Muscle layer of duodenum (tissue), 2 donors: Measurements from ENCODE around the gene RAD51B.
A peak's percentile ranks its signal among the peaks of the same experiment; 100 is the strongest.
"Not testable (repeated sequence)": the region's sequence is repeated elsewhere in the genome, so short reads cannot be mapped to it uniquely, and the experiment has no call there.

Experiments
- H3K27ac ChIP-seq: one replicate; pipeline ENCODE4 v1.7.0; 2013; ENCODE audit warnings: mild to moderate bottlenecking, low read length
- H3K27me3 ChIP-seq: one replicate; pipeline ENCODE4 v1.7.0; 2013; ENCODE audit warnings: low read depth, mild to moderate bottlenecking, control low read depth, low read length
- H3K36me3 ChIP-seq, 2 donors: one replicate each; pipeline ENCODE4 v1.7.0; 2013; ENCODE audit warnings: low read length in 2 of 2, control low read depth in 1 of 2, mild to moderate bottlenecking in 1 of 2; ENCODE audit not compliant: insufficient read depth in 2 of 2, control insufficient read depth in 1 of 2
- H3K4me1 ChIP-seq, 2 donors: one replicate each; pipeline ENCODE4 v1.7.0; 2013; ENCODE audit warnings: low read length in 2 of 2, mild to moderate bottlenecking in 2 of 2, control low read depth in 1 of 2, moderate library complexity in 1 of 2; ENCODE audit not compliant: insufficient read depth in 2 of 2, control insufficient read depth in 1 of 2
- H3K4me3 ChIP-seq, 2 donors: one replicate each; pipeline ENCODE4 v1.7.0; 2013; ENCODE audit warnings: low read length in 2 of 2, low read depth in 1 of 2, mild to moderate bottlenecking in 1 of 2
- H3K9me3 ChIP-seq, 2 donors: one replicate each; pipeline ENCODE4 v1.7.0; 2013; ENCODE audit warnings: low read length in 2 of 2, control low read depth in 1 of 2, mild to moderate bottlenecking in 1 of 2; ENCODE audit not compliant: control insufficient read depth in 1 of 2
- donor health status: healthy.

RAD51B gene

DNA sequence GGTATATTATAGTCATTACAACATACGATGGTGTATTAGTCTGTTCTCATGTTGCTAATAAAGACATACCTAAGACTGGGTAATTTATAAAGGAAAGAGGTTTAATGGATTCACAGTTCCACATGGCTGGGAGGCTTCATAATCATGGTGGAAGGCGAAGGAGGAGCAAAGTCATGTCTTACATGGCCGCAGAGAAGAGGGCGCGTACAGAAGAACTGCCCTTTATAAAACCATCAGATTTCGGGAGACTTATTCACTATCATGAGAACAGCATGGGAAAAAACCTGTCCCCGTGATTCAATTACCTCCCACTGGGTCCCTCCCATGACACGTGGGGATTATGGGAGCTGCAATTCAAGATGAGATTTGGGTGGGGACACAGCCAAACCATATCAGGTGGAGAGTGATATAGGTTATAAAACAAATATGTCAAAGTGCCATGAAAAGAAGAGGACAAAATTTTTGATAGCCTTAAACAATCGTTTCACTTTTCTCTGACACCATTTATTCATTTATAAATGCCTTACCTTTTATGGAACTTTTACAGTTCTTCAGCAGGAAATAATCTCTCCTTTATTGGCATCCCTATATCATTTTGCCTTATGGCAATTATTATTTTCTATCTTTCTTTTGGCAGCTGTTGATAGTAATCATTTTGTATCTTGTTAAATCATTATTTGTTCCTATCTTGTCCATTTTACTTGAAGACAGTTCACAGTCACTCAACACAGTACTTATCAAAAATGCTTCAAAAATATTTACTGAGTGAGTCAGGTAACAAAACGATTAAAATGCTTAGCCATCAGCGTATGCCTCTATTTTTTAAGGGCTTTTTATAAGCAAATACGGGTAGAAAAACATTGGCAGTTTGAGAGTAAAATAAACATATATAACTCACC lies 196.0 kb downstream of the RAD51B start:
- Histone ChIP-seq H3K27me3 (no peaks in the 10 kb centered on the region), H3K4me3 (no peak overlapping the region), H3K9me3 (peaks cover 0 to 3% of the 10 kb centered on the region in 2 donors), H3K36me3 (no peaks in the 10 kb centered on the region), H3K27ac (no peak overlapping the region), H3K4me1 (peaks cover 6% of the 10 kb centered on the region in 2 donors)

DNA sequence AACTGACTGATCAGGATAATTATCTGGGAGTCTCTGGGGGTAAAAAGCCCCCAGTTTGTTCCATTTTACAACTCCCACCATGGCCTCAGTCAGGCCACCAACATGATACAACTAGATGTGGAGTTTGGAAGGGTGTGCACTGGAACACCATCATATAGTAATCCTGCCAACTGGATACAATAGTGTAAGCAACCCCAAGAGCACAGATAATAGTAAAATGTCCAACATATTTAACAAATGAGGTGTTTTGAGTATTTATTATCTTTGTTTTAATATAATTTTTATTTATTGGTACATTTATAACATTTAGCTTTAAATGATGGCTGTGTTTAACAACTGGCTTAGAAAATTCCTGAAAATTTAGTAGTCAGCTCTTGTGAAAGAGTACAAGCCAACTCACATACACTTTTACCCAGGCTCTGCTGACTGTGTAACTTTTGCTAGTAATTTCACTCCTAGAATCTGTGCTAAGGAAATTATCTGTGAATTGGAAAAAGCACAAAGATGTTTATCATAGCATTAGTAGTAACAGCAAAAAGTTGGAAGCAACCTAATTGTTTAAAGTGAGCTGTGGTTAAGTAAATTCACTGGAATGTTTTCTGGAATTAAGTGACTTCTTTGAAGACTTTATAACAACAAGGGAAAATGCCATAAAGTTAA lies 196.8 kb downstream of the RAD51B start:
- H3K9me3 ChIP-seq = peaks cover 0 to 3% of the 10 kb centered on the region in 2 donors
- no peaks in the 10 kb centered on the region for H3K27me3 ChIP-seq
- H3K4me1 ChIP-seq = peaks cover 6% of the 10 kb centered on the region in 2 donors
- H3K4me3 ChIP-seq = no peak overlapping the region
- no peaks in the 10 kb centered on the region for H3K36me3 ChIP-seq
- no peak overlapping the region for H3K27ac ChIP-seq

DNA sequence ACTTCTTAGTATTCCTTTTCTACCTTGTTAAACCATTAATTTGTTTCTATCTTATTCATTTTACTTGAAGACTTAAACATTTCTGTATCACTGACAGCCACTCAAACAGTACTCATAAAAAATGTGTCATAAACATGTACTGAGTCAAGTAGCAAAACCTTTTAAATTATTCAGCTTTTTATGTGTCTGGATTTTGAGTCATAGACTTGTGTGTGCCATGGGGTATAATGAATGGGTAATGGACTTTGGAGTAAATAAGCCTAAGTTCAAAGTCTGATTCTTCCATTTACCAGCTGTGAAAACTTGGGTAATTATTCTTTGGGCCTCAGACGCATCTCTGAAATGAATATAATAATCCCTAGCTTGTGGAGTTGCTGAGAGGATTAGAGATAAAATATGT lies 199.0 kb downstream of the RAD51B start:
- no peak overlapping the region for H3K4me3 ChIP-seq
- H3K27ac ChIP-seq = no peak overlapping the region
- H3K27me3 ChIP-seq = no peaks in the 10 kb centered on the region
- peaks cover 3 to 7% of the 10 kb centered on the region in 2 donors for H3K9me3 ChIP-seq
- H3K4me1 ChIP-seq = peaks cover 0 to 6% of the 10 kb centered on the region in 2 donors
- no peaks in the 10 kb centered on the region for H3K36me3 ChIP-seq

DNA sequence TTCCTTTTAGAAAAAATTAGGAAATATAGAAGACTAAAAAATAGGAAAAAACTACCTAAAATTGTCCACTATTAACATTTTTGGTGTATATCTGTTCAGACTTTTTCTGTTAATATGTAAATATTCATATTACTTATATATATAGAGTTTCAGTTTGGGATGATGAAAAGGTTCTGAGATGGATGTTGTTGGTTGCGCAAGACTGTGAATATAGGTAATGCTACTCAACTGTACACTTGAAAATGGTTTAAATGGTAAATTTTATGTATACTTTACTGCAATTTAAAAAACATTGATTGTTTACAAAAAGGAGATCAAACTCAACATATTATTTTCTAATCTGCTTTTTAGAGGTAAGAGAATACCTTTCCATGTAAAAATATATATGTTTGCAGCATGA lies 200.9 kb downstream of the RAD51B start:
- H3K4me3 ChIP-seq = no peak overlapping the region
- H3K4me1 ChIP-seq = peaks cover 0 to 6% of the 10 kb centered on the region in 2 donors
- no peak overlapping the region for H3K27ac ChIP-seq

DNA sequence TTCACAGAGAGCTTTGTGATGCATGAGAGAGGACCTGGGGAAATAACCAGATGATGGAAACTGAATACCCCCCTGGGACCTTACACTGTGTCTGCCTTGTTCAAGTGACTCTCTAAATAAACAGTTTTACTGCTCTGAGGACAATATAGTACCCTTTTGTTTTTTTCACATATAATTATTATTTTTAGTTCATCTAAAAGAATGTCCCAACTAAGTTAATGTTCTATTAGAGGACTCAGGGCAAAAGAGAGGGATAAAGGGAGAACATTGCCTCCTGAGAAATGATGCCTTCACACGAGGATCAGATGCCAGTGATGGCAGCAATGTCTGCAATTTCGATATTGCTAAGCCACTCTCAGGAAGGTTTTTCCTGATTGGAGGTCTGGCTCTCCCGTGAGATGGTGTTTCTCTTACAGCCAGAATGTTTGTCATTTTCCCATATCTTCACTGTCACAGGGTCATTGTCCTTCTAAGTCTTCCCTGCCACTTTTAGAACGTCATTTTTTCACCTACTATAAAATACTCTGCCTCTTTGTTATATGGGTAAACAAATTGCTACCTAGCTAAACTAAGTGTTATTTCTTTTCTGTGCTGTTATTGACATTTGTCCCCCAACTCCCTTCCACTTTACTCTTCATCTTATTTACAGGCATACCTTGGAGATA lies 201.6 kb downstream of the RAD51B start:
- no peak overlapping the region for H3K27ac ChIP-seq
- H3K4me1 ChIP-seq = peaks cover 0 to 6% of the 10 kb centered on the region in 2 donors
- H3K9me3 ChIP-seq = peaks cover 0 to 11% of the 10 kb centered on the region in 2 donors
- no peak overlapping the region for H3K4me3 ChIP-seq
- no peaks in the 10 kb centered on the region for H3K27me3 ChIP-seq
- H3K36me3 ChIP-seq = no peaks in the 10 kb centered on the region

More for the DNA sequence above, 200.9 kb downstream of the RAD51B start:
- Histone ChIP-seq H3K36me3 (no peaks in the 10 kb centered on the region), H3K27me3 (no peaks in the 10 kb centered on the region), H3K9me3 (peaks cover 0 to 11% of the 10 kb centered on the region in 2 donors)

DNA sequence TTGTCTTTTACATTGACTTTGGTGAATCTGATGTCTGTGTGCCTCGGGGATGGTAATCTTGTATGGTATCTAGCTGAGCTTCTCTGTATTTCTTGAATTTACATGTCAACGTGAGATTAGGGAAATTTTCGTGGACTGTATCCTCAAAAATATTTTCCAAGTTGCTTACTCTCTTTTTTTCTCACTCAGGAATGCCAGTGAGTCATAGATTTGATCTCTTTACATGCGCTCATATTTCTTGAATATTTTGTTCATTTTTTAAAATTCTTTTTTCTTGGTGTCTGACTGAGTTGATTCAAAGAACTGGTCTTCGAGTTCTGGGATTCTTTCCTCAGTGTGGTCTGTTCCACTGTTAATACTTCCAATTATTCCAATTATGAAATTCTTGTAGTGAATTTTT lies 207.7 kb downstream of the RAD51B start:
- H3K9me3 ChIP-seq = peaks cover 4 to 7% of the 10 kb centered on the region in 2 donors
- no peak overlapping the region for H3K4me3 ChIP-seq
- no peak overlapping the region for H3K27ac ChIP-seq

DNA sequence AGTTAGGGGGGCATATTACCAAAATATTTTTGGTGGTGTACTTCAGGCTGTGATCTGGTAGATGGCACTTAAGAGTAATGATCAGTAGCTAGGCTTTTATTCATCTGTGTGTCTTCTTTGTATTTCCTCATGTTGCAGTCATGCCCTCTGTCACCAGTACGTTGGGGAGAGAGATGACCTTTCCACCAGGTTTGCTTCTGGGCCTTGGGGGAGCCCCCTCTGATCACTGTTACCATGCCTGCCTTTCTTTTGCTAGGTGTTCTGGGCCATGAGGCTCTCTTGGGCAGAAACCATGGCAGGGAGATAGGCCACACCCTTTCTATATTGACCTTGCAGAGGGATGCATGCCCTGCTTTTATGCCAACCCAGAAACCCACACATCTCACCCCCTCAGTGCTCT lies 208.5 kb downstream of the RAD51B start:
- Histone ChIP-seq H3K27ac (no peak overlapping the region), H3K4me3 (no peak overlapping the region), H3K27me3 (no peaks in the 10 kb centered on the region), H3K9me3 (peaks cover 4 to 7% of the 10 kb centered on the region in 2 donors), H3K36me3 (no peaks in the 10 kb centered on the region), H3K4me1 (no peaks in the 10 kb centered on the region)

More for the DNA sequence above, 207.7 kb downstream of the RAD51B start:
- Histone ChIP-seq H3K36me3 (no peaks in the 10 kb centered on the region), H3K4me1 (no peaks in the 10 kb centered on the region), H3K27me3 (no peaks in the 10 kb centered on the region)

DNA sequence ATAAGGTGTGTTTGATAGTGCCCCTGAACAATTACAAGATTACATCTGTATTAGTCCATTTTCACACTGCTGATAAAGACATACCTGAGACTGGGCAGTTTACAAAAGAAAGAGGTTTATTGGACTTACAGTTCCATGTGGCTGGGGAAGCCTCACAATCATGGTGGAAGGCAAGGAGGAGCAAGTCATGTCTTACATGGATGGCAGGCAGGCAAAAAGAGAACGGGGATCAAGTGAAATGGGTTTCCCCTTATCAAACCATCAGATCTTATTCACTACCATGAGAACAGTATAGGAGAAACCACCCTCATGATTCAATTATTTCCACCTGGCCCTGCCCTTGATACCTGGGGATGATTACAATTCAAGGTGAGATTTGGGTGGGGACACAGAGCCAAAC lies 211.4 kb downstream of the RAD51B start:
- H3K4me3 ChIP-seq = not testable (repeated sequence)

DNA sequence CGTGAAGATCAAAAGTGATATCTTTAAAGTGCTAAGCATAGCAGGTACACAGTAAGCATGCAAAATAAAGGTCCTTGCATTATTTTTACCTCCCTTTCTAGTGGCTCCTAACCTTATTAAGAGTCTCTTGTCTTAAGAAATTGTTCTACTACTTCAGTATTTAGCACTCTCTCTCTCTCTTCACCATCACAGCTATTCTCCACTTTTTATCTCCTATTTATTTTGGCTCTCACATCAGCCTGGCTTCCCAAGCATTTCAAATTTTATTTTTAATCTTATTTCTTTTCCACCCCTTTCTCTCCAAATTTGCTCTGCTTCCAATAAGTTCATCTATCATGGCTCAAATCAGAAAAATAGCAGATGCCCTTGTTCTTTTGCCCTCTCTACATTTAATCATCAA lies 212.6 kb downstream of the RAD51B start:
- H3K27ac ChIP-seq = no peak overlapping the region

More for the DNA sequence above, 211.4 kb downstream of the RAD51B start:
- not testable (repeated sequence) for H3K27me3 ChIP-seq, H3K36me3 ChIP-seq, H3K4me1 ChIP-seq, H3K27ac ChIP-seq, H3K9me3 ChIP-seq

DNA sequence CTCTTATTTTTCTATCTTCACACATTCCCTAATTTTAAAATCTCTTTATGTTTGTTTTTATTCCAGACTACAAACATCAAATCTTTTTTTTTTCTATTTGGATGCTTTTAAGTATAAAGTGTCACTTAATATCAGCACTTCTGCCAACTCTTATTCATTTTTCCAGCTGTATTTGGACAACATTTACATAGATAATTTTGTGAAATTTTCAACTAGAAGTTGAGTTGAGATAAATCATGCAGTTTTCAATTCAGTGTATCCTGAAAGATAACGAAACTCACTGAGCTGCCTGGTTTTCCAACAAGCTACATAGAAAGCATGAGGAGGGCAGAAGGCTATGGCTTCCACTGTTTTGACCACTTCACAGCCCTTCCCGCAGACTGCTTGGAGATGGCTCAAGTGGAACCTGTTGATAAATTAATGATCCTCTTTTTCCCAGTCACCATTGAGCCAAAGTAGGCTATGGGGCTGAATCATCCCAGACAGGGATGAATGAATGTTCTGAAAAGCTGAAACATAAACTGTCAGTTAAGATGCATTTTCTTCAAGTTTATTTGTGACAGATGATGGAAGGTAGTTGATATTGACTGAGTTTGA lies 213.9 kb downstream of the RAD51B start:
- Histone ChIP-seq H3K4me1 (peaks cover 0 to 3% of the 10 kb centered on the region in 2 donors), H3K27ac (no peak overlapping the region), H3K27me3 (no peaks in the 10 kb centered on the region), H3K9me3 (peaks cover 0 to 4% of the 10 kb centered on the region in 2 donors), H3K4me3 (no peak overlapping the region), H3K36me3 (no peaks in the 10 kb centered on the region)

More for the DNA sequence above, 212.6 kb downstream of the RAD51B start:
- no peaks in the 10 kb centered on the region for H3K36me3 ChIP-seq
- H3K4me1 ChIP-seq = peaks cover 0 to 3% of the 10 kb centered on the region in 2 donors
- H3K9me3 ChIP-seq = peaks cover 0 to 4% of the 10 kb centered on the region in 2 donors
- no peak overlapping the region for H3K4me3 ChIP-seq
- H3K27me3 ChIP-seq = no peaks in the 10 kb centered on the region

DNA sequence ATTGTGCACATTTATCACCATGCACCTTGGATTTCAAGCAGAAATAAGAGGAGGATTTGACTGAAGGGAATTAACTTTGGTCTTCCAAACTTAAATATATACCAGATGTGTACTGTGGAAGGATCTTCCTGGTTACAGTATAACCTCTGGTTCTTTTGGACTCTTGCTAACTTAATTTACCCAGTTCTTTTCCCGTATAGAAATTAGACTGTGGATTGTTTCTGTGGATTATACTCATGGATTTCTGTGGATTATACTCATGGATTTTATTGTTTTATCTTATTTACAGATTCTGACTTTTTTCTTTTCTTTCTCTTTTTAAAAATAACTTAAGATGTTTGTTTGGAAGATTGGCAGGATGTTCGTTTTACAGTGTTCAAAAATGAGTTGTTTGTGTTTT lies 215.3 kb downstream of the RAD51B start:
- Histone ChIP-seq H3K36me3 (no peaks in the 10 kb centered on the region), H3K9me3 (no peaks in the 10 kb centered on the region), H3K27me3 (no peaks in the 10 kb centered on the region), H3K4me3 (no peak overlapping the region), H3K4me1 (peaks cover 0 to 3% of the 10 kb centered on the region in 2 donors), H3K27ac (peak overlapping the region; percentile 85)
